HL-60 (cell line): Measurements from ENCODE around the gene CCDC8.

ENCODE experiments used
- DNase-seq, 2 experiments: peaks; one replicate each; pipeline ENCODE4 v3.0.0-alpha.2; 2010 to 2020; ENCODE audit warnings: low read depth in 1 of 2, low spot score in 1 of 2
- H3K27ac ChIP-seq: fragments of 250-450 bp; sonication (Bioruptor Pico); replicated peaks from 2 replicates; pipeline ENCODE4 v1.5.1; 2020; ENCODE audit warnings: mild to moderate bottlenecking, moderate library complexity
- H3K27me3 ChIP-seq: fragments of 250-450 bp; sonication (Bioruptor Pico); 2 replicates; pipeline ENCODE4 v1.5.1; 2021; ENCODE audit warnings: mild to moderate bottlenecking, moderate library complexity; ENCODE audit not compliant: insufficient read depth, poor library complexity, severe bottlenecking
- H3K4me3 ChIP-seq: replicated peaks from 2 replicates; pipeline ENCODE4 v1.5.1; 2011; ENCODE audit warnings: mild to moderate bottlenecking, control low read depth, low read length; ENCODE audit not compliant: insufficient read depth
- CTCF ChIP-seq: IDR thresholded peaks from one replicate; pipeline ENCODE4 v1.5.1; 2011; ENCODE audit warnings: low read length, control low read depth, inconsistent platforms; ENCODE audit not compliant: insufficient read depth
- GABPA ChIP-seq: IDR thresholded peaks from 2 replicates; pipeline ENCODE4 v1.6.1; 2012; ENCODE audit warnings: low read depth
- POLR2AphosphoS5 ChIP-seq: IDR thresholded peaks from 2 replicates; pipeline ENCODE4 v1.6.1; 2012; ENCODE audit warnings: low read depth
- REST ChIP-seq: IDR thresholded peaks from 2 replicates; pipeline ENCODE4 v1.6.1; 2012; ENCODE audit warnings: low read depth; ENCODE audit not compliant: insufficient replicate concordance
- SPI1 ChIP-seq: IDR thresholded peaks from 2 replicates; pipeline ENCODE4 v1.6.1; 2012; ENCODE audit warnings: low read depth, mild to moderate bottlenecking, borderline replicate concordance

The CCDC8 gene

GRCh38 chr19:46365561-46365960 is 47.8 kb downstream of the CCDC8 start:
- no peak for DNase-seq
- no peak overlapping the region for H3K27ac ChIP-seq
- no peak overlapping the region for H3K4me3 ChIP-seq
- TF ChIP-seq CTCF (no peak), REST (no peak)
- no peaks in the 10 kb centered on the region for H3K27me3 ChIP-seq

GRCh38 chr19:46364359-46364758 is 49.0 kb downstream of the CCDC8 start:
- Histone ChIP-seq H3K27ac (no peak overlapping the region), H3K4me3 (no peak overlapping the region), H3K27me3 (no peaks in the 10 kb centered on the region)
- DNase-seq: no peak
- no peak for TF ChIP-seq REST

GRCh38 chr19:46361915-46362314 is 51.4 kb downstream of the CCDC8 start:
- Histone ChIP-seq H3K4me3 (no peak overlapping the region), H3K27me3 (no peaks in the 10 kb centered on the region), H3K27ac (no peak overlapping the region)
- no peak for DNase-seq
- TF ChIP-seq GABPA: no peak
- no peak for TF ChIP-seq POLR2AphosphoS5
- no peak for TF ChIP-seq SPI1
- TF ChIP-seq REST: no peak
- no peak for TF ChIP-seq CTCF
